K562 (cell line): ENCODE measurements around the gene NME7. TPM values are rescaled to one million over a fixed set of nuclear protein-coding genes. Genes with fewer than 3 reads are reported as not detected.
A peak's percentile ranks its signal among the peaks of the same experiment; 100 is the strongest.

Experiments used
- CHD1 ChIP-seq: fragments of 200-600 bp; sonication (generic); IDR thresholded peaks from one replicate; pipeline ENCODE4 v1.6.1; 2012; ENCODE audit warnings: mild to moderate bottlenecking, moderate library complexity, low read length, inconsistent platforms
- CREBBP ChIP-seq: IDR thresholded peaks from one replicate; pipeline ENCODE4 v1.6.1; 2012; ENCODE audit warnings: low read depth, mild to moderate bottlenecking, control low read depth, inconsistent platforms, low read length
- ETV6 ChIP-seq, 3 experiments: fragments of 150-350 bp in 1 of 3; sonication (generic) in 1 of 3; formaldehyde crosslinking in 1 of 3; IDR thresholded peaks; 2 replicates each; pipeline versions ENCODE4 v1.6.1 to v1.8.0; 2014 to 2022; ENCODE audit warnings: borderline replicate concordance in 2 of 3, low read depth in 2 of 3, antibody characterized with exemption in 1 of 3, low read length in 1 of 3, mild to moderate bottlenecking in 1 of 3, missing genetic modification reagents in 1 of 3
- KAT7 ChIP-seq: sonication (generic); formaldehyde crosslinking; IDR thresholded peaks from 2 replicates; pipeline ENCODE4 v1.8.0; 2022; ENCODE audit warnings: missing genetic modification reagents, mild to moderate bottlenecking, borderline replicate concordance
- KLF16 ChIP-seq: IDR thresholded peaks from 2 replicates; pipeline ENCODE4 v1.6.1; 2016; ENCODE audit warnings: antibody characterized with exemption
- MBD2 ChIP-seq: sonication (generic); IDR thresholded peaks from 2 replicates; pipeline ENCODE4 v1.6.1; 2016; ENCODE audit warnings: low read depth, borderline replicate concordance
- SMARCC2 ChIP-seq: fragments of 450-650 bp; IDR thresholded peaks from 2 replicates; pipeline ENCODE4 v1.6.1; 2017; ENCODE audit warnings: antibody characterized with exemption, moderate library complexity, mild to moderate bottlenecking, low read depth
- SMARCE1 ChIP-seq: fragments of 450-650 bp; IDR thresholded peaks from 2 replicates; pipeline ENCODE4 v1.7.1; 2016; ENCODE audit warnings: mild to moderate bottlenecking
- SREBF1 ChIP-seq: fragments of 150-350 bp; IDR thresholded peaks from 2 replicates; pipeline ENCODE4 v1.6.1; 2014; ENCODE audit warnings: antibody characterized with exemption, low read depth, low read length, borderline replicate concordance
- ZNF134 ChIP-seq: fragments of 250-450 bp; sonication (Bioruptor Pico); conservative IDR thresholded peaks from 2 replicates; pipeline ENCODE4 v1.4.0; 2020
- ZNF324 ChIP-seq: fragments of 250-450 bp; sonication (Bioruptor Pico); IDR thresholded peaks from 2 replicates; pipeline ENCODE4 v1.4.0; 2020; ENCODE audit warnings: mild to moderate bottlenecking
- ZNF449 ChIP-seq: fragments of 250-450 bp; sonication (Bioruptor Pico); IDR thresholded peaks from 2 replicates; pipeline ENCODE4 v1.8.0; 2022; ENCODE audit warnings: moderate library complexity, mild to moderate bottlenecking, inconsistent platforms
- ZNF644 ChIP-seq: fragments of 200-800 bp; sonication (Bioruptor generic); IDR thresholded peaks from 2 replicates; pipeline ENCODE4 v1.6.1; 2016; ENCODE audit warnings: low read depth, missing genetic modification characterization, missing compliant biosample characterization
- ZNF780A ChIP-seq: fragments of 250-450 bp; sonication (Bioruptor Pico); IDR thresholded peaks from 2 replicates; pipeline ENCODE4 v1.5.0; 2021; ENCODE audit warnings: mild to moderate bottlenecking
- polyA plus RNA-seq, 8 experiments: library from polyadenylated mRNA; depleted of rRNA in 4 of 8; stranded (reverse) in 5 of 8; unstranded in 3 of 8; fragments of >200 nt; fragmentation: Nextera tagmentation in 2 of 8; fragmentation: Illumina TruSeq in 1 of 8; extraction: Ambion mirVana in 2 of 8; extraction: Trizol in 1 of 8; gene quantifications; 2 replicates each; pipeline versions ENCODE4 v1.2.1 to v1.2.3, GENCODE V29; 2011 to 2014; ENCODE audit warnings: inconsistent platforms in 1 of 8, missing spikeins in 1 of 8
- total RNA-seq, 7 experiments: library from RNA; depleted of rRNA in 6 of 7; stranded (reverse); fragments of >200 nt in 6 of 7; fragmentation: Illumina TruSeq in 2 of 7; extraction: Trizol in 2 of 7; gene quantifications; 2 replicates each; pipeline versions ENCODE4 v1.2.1 to v1.2.3, GENCODE V29; 2011 to 2021; ENCODE audit warnings: low replicate concordance in 1 of 7
- TF ChIP-seq, protein P1 (sequence below): sonication (generic); formaldehyde crosslinking; IDR thresholded peaks from 2 replicates; pipeline ENCODE4 v1.8.1; 2023; ENCODE audit warnings: missing genetic modification reagents, mild to moderate bottlenecking, borderline replicate concordance
- TF ChIP-seq, protein P2 (sequence below): fragments of 450-650 bp; IDR thresholded peaks from 2 replicates; pipeline ENCODE4 v1.6.1; 2017; ENCODE audit warnings: antibody characterized with exemption, mild to moderate bottlenecking

NME7 gene
- total and polyA plus RNA-seq, 9 of the 15 experiments (the other 6 are each of a cell fraction or from before 2014, with no cell fraction given): 7.9 to 43.2 (median 23.9) TPM

GRCh38 chr1:169309178-169310166, 58.1 kb downstream of the NME7 start (continued):
- TF ChIP-seq ZNF644 (tag): peak; percentile 34; the same call in 1 of the 2 replicates
- peak; percentile 79 for TF ChIP-seq SMARCE1
- TF ChIP-seq, protein P1, sequence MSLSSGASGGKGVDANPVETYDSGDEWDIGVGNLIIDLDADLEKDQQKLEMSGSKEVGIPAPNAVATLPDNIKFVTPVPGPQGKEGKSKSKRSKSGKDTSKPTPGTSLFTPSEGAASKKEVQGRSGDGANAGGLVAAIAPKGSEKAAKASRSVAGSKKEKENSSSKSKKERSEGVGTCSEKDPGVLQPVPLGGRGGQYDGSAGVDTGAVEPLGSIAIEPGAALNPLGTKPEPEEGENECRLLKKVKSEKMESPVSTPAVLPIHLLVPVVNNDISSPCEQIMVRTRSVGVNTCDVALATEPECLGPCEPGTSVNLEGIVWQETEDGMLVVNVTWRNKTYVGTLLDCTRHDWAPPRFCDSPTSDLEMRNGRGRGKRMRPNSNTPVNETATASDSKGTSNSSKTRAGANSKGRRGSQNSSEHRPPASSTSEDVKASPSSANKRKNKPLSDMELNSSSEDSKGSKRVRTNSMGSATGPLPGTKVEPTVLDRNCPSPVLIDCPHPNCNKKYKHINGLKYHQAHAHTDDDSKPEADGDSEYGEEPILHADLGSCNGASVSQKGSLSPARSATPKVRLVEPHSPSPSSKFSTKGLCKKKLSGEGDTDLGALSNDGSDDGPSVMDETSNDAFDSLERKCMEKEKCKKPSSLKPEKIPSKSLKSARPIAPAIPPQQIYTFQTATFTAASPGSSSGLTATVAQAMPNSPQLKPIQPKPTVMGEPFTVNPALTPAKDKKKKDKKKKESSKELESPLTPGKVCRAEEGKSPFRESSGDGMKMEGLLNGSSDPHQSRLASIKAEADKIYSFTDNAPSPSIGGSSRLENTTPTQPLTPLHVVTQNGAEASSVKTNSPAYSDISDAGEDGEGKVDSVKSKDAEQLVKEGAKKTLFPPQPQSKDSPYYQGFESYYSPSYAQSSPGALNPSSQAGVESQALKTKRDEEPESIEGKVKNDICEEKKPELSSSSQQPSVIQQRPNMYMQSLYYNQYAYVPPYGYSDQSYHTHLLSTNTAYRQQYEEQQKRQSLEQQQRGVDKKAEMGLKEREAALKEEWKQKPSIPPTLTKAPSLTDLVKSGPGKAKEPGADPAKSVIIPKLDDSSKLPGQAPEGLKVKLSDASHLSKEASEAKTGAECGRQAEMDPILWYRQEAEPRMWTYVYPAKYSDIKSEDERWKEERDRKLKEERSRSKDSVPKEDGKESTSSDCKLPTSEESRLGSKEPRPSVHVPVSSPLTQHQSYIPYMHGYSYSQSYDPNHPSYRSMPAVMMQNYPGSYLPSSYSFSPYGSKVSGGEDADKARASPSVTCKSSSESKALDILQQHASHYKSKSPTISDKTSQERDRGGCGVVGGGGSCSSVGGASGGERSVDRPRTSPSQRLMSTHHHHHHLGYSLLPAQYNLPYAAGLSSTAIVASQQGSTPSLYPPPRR (CRISPR knock-in tag): no peak
- TF ChIP-seq, protein P2, sequence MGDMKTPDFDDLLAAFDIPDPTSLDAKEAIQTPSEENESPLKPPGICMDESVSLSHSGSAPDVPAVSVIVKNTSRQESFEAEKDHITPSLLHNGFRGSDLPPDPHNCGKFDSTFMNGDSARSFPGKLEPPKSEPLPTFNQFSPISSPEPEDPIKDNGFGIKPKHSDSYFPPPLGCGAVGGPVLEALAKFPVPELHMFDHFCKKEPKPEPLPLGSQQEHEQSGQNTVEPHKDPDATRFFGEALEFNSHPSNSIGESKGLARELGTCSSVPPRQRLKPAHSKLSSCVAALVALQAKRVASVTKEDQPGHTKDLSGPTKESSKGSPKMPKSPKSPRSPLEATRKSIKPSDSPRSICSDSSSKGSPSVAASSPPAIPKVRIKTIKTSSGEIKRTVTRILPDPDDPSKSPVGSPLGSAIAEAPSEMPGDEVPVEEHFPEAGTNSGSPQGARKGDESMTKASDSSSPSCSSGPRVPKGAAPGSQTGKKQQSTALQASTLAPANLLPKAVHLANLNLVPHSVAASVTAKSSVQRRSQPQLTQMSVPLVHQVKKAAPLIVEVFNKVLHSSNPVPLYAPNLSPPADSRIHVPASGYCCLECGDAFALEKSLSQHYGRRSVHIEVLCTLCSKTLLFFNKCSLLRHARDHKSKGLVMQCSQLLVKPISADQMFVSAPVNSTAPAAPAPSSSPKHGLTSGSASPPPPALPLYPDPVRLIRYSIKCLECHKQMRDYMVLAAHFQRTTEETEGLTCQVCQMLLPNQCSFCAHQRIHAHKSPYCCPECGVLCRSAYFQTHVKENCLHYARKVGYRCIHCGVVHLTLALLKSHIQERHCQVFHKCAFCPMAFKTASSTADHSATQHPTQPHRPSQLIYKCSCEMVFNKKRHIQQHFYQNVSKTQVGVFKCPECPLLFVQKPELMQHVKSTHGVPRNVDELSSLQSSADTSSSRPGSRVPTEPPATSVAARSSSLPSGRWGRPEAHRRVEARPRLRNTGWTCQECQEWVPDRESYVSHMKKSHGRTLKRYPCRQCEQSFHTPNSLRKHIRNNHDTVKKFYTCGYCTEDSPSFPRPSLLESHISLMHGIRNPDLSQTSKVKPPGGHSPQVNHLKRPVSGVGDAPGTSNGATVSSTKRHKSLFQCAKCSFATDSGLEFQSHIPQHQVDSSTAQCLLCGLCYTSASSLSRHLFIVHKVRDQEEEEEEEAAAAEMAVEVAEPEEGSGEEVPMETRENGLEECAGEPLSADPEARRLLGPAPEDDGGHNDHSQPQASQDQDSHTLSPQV: peak; percentile 10
- no peak for TF ChIP-seq ZNF449 (CRISPR knock-in tag)
- TF ChIP-seq ZNF324 (CRISPR knock-in tag): no peak
- peak; percentile 39; the same call in 1 of the 2 replicates for TF ChIP-seq MBD2
- TF ChIP-seq ETV6 (IDR thresholded peaks at IDR 0.05; ENCODE audit: borderline replicate concordance in 1 of 2, low read depth in 2 of 2, low read length in 1 of 2): no peak; a peak in 1 of 4 replicates
- no peak for TF ChIP-seq ETV6 (CRISPR knock-in tag; IDR thresholded peaks at IDR 0.05; ENCODE audit: borderline replicate concordance)
- no peak for TF ChIP-seq ZNF134 (CRISPR knock-in tag)
- TF ChIP-seq SMARCC2: peak; percentile 41; the same call in 1 of the 2 replicates
- TF ChIP-seq KAT7 (CRISPR knock-in tag): peak; percentile 41; the same call in 1 of the 2 replicates
- no peak for TF ChIP-seq SREBF1
- peak; percentile 98 for TF ChIP-seq KLF16
- TF ChIP-seq CREBBP: no peak
- TF ChIP-seq ZNF780A (CRISPR knock-in tag): no peak
- no peak for TF ChIP-seq CHD1
